C4-2B (cell line): ENCODE measurements around the gene SACM1L.

Experiments used
- CTCF ChIP-seq: fragments of 450-650 bp; conservative IDR thresholded peaks from 2 replicates; pipeline ENCODE4 v1.5.1; 2017; ENCODE audit warnings: mild to moderate bottlenecking
- ZFX ChIP-seq: fragments of 450-650 bp; IDR thresholded peaks from 2 replicates; pipeline ENCODE4 v1.6.1; 2017

GRCh38 chr3:45792036-45792435 lies 102.8 kb downstream of the SACM1L start:
- no peak for TF ChIP-seq CTCF
- no peak for TF ChIP-seq ZFX
